Kidney glomerular epithelial cell (primary cell): Measurements from ENCODE around the gene GOLGA2.
"Not testable (repeated sequence)": the region's sequence is repeated elsewhere in the genome, so short reads cannot be mapped to it uniquely, and the experiment has no call there.

Source experiments
- DNase-seq: peaks from one replicate; lab custom pipeline; 2025; lab: John Stamatoyannopoulos, UW

The GOLGA2 gene

DNA sequence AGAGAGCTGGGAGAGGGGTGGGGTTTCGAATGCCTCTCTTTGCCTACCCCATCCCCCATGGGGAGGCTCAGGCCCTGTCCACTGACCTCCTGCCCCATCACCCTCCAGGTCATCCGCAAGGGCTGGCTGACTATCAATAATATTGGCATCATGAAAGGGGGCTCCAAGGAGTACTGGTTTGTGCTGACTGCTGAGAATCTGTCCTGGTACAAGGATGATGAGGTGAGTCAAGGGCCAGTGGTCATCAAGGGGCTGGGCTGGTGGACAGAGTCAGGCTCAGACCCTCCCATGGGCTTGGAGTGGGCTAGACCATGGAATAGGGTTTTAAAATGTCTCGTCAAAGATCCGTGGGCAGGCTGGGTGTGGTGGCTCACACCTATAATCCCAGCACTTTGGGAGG lies 33.7 kb downstream of the GOLGA2 start:
- no peak for DNase-seq

DNA sequence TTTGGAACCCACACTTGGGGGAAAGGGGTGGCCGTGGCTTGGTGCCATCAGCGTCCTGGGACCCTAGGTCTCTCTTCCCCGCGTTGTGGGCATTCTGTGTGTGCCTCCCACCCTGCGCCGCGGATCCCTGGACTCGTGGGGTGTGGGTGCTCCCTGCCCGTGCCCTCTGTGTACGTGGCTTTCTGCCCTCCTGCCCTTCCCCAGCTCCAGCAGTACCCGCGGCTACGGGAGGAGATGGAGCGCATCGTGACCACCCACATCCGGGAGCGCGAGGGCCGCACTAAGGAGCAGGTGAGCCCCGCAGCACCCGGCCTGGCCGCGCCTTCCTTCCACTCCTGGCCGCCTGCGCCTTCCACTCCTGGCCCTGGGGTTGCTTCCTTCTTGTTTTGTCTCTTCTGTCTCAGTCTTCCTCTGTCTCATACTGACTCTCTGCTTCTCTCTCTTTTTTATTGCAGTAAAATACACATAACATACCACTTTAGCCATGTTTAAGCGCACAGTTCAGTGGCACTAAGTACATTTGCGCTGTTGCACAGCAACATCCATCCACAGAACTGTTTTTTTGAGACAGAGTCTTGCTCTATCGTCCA lies 41.9 kb downstream of the GOLGA2 start:
- DNase-seq, result no peak

DNA sequence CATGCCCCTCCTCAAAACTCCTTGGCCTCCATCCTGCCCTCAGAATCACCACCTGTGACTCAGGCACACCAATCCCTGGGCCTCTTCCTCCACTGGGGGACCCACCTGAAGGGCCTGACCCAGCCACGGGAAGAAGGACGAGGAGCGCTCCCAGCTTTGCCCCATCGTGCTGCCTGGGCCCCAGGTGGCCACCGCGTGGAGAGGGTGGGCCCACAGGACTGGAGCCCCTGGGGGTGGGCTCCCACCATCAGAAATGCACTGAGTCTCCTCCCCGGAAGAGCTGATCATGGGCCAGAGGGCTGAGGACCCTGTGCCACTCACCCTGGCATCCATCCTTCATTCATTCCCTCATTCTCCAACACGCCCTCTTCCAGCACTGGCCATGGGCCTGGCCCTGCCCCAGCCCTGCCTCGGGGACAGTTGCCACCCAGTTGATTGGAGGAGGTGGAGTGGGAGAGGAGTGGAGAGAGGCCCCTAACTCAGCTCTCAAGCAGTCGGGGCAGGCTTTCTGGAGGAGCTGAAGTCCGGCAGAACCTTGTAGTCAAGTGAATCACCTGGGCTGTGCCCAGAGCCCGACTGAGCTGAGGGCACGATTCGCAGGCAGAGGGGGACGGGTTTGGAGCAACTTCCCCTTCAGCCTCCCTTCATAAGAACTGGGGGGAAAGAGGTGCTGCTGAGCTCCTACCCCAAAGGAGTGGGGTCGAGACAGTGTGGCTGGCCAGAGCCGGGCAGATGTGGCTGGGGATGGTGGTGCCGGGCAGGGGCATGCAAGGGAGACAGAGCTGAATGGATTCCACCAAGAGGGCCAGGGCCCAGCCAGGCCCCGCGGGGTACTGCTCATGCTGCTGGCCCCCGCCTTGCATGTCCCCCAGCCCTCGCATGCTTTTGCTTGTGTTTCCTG lies 43.0 kb downstream of the GOLGA2 start:
- DNase-seq, result no peak

DNA sequence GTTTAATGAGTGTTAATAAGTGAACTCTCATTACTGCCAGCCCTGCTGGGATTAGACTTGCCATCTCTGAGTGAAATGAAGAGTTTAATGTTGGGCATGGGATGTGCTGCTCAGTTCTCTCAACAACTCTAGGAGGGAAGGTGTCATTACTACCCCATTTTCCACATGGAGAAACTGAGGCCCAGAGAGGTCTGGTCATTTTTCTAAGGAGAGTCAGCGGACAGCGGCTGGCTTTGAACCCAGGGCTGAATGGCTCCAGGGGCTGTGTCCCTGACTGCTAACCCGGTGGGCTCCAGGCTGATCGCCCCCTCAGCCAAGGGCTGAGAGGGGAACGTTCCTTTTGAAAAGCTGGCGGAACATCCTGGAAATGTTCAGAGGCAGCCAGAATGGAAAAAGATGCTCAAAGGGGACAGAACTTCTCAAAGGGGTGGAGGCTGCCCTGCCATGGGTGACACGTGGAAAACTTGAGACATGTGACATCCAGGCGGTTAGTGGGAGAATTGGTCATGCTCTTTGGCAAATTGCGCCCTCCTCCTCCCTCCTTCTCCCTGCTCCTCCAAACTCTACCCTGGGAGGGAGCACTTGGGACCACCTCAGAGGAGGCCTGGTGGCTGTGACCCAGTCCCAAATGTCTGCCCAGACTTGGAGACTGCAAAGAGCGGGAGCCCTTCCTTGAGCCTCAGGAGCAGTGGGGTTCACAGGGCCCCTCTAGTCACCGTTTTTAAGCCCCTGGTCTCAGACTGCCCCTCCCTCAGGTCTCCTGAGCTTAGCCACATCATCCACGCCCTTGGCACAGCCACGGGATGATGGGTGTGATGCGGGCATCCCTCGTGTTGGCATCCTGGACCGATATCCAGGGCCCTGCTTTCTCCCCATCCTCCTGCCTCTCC lies 43.9 kb downstream of the GOLGA2 start:
- DNase-seq, result no peak

DNA sequence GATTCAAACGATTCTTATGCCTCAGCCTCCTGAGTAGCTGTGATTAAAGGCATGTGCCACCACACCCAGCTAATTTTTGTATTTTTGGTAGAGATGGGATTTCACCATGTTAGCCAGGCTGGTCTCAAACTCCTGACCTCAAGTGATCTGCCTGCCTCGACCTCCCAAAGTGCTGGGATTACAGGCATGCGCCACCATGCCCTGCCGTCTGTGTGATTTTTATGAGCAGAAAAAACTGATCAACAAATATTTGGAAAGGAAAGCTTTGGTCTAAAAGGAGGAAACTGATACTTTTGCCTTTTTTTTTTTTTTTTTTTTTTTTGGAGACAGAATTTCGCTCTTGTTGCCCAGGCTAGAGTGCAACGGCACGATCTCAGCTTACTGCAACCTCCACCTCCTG lies 44.9 kb downstream of the GOLGA2 start:
- not testable (repeated sequence) for DNase-seq

DNA sequence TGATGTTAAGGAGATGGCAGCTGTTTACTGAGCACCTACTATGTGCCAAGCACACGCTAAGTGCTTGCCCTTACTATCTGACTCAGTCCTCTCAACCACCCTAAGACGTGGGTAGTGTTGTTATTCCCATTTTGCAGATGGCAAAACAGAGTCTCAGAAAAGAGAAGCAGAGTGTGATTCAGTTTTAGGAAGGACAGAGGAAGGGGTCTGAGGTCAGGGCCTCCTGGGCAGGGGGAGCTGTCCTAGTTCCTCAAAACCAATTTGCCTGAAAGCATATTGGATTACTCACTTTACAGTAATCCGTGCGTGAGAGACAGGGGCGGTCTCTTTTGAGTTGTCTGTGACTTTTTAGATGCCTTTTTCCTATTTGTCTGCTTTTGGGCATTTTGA lies 49.4 kb downstream of the GOLGA2 start:
- no peak for DNase-seq

DNA sequence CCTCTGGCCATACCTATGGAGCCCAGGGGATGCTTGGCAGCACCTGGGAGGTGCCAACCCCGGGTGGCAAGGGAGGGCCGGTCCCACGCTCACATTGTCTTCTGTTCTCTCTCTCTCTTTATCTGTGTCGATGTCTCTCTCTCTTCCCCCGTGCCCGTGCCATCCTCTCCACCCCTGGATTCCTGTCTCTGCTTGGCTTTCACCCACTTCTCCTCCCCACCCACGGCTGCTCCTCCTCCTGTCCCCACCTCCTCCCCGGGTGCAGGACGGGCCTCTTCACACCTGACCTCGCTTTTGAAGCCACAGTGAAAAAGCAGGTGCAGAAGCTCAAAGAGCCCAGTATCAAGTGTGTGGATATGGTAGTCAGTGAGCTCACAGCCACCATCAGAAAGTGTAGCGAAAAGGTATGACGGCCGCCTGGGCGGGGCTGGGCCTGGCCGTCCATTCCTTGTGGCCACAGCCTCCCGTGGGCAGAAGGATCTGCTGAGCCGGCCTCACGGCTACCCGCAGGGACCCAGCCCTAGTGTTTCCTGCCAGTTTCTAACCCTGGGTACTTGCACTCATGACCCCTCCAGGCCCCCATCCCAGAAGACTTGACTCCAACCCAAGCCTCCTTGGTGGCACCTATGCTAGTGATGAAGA lies 49.9 kb downstream of the GOLGA2 start:
- no peak for DNase-seq

DNA sequence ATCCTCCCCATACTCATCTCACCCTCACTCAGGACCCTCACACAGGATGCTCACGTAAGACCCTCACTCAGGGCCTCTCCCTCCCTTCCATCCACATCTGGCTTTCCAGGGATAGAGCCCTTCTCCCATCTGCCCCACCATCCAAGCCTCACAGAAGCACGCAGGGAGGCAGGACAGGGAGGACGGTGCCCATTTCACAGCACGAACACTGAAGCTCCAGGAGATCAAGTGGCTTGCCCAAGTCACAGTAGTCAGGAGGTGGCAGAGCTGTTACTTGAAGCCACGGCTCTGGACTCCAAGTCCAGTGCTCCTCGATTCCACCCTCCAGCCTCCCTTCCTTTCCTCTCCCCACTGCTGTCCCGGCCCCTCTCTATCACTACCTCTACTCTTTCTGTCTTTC lies 50.9 kb downstream of the GOLGA2 start:
- DNase-seq, result no peak

DNA sequence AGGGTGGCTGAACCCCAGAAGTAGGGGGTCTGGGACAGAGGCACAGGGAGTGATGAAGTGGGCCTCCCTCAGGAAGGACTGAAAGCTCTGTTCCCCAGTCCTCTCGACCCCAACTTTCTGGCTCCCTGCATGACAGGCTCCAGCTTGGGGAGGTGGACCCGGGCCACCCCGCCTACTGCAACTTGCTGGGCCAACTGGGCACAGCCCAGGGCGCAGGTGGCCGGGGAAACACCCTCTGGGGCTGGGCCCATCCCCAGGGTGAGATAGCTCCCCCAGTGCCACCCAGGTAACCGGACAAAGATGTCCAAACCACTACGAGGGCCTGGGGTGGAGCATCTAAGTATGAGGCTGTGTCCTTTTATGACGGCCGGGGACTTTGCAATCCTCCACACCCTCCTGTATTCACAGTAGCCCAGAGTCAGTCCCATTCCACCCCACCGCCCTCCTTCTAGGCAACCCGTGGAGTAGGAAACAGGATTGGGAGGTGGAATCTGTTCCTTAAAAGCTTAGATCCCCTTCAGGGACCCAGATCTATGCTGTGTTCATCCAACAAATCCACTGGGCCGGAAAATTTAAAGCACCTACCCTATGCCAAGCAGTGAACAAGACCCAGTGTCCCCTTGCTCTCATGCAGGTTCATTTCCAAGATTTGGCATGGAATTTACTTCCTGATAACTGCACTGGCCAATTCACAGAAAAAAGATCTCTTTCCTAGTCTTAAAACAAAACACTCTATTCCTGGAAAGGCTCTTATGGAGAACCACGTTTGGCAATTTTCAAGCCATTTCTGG lies 52.7 kb downstream of the GOLGA2 start:
- no peak for DNase-seq

DNA sequence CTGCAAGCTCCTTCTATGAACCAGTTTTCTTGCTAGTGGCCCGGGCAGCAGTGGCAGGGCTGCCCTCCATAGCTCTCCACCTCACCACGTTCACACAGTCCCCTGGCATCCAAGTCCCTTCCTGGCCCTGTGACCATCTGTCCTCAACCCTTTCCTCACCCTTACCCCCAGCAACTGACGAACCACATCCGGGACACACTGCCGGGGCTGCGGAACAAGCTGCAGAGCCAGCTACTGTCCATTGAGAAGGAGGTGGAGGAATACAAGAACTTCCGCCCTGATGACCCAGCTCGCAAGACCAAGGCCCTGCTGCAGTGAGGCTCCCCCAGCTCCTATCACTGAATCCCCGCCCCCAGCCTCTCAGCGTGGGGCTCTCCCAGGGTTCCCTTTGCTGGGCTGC lies 53.8 kb downstream of the GOLGA2 start:
- no peak for DNase-seq

DNA sequence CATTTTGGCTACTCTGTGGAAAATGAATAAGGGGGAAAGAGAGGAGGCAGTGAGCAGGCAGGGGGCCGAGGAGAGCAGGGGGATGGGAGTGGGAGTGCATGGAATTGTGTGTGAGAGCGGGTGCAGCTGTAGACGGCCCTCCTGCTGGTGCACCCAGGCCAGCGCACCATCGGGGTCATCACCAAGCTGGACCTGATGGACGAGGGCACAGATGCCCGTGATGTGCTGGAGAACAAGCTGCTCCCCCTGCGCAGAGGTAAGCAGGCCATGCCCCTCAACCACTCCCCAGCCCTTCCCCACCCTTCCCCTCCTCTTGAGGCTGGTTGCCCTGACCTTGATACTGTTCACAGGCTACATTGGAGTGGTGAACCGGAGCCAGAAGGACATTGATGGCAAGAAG lies 56.0 kb downstream of the GOLGA2 start:
- no peak for DNase-seq

DNA sequence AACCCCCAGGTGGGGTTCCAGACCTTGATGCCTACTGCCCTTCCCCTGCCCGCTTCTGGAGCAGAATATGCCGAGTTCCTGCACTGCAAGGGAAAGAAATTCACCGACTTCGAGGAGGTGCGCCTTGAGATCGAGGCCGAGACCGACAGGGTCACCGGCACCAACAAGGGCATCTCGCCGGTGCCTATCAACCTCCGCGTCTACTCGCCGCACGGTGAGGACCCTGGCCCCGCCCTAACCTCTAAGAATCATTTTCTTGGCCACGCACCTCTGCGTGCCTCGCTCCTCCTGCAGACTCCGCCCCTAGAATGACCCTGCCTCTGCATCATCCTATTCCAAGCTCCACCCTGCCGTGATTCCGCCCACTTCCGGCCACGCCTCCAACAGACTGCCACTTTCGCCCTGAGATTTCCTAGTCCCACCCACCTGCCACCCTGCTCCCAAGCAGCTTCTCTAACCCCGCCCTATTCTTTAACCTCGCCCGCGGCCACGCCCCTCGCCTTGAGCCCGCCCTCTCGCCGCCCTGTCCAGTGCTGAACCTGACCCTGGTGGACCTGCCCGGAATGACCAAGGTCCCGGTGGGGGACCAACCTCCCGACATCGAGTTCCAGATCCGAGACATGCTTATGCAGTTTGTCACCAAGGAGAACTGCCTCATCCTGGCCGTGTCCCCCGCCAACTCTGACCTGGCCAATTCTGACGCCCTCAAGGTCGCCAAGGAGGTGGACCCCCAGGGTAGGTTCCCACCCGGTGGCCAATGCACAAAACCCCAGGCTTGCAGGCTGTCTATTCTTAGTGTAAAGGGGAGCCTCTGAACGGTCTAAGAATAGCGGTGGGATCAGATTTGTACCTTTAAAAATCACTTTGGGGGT lies 57.1 kb downstream of the GOLGA2 start:
- peak; percentile 93 for DNase-seq

DNA sequence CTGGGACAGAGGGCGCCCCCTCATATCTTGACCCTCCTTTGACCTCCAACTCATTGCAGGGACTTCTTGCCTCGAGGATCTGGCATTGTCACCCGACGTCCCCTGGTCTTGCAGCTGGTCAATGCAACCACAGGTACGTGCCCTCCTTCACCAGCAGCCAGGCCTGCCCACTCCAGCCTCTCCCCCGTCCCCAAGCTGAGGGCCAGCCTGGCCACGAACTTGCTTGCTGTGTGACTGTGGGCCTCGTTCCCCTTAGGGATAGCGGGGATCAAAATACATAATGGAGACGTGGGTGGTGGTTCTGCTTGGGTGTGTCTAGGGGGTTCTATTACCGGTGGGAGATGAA lies 57.7 kb downstream of the GOLGA2 start:
- DNase-seq, result no peak

DNA sequence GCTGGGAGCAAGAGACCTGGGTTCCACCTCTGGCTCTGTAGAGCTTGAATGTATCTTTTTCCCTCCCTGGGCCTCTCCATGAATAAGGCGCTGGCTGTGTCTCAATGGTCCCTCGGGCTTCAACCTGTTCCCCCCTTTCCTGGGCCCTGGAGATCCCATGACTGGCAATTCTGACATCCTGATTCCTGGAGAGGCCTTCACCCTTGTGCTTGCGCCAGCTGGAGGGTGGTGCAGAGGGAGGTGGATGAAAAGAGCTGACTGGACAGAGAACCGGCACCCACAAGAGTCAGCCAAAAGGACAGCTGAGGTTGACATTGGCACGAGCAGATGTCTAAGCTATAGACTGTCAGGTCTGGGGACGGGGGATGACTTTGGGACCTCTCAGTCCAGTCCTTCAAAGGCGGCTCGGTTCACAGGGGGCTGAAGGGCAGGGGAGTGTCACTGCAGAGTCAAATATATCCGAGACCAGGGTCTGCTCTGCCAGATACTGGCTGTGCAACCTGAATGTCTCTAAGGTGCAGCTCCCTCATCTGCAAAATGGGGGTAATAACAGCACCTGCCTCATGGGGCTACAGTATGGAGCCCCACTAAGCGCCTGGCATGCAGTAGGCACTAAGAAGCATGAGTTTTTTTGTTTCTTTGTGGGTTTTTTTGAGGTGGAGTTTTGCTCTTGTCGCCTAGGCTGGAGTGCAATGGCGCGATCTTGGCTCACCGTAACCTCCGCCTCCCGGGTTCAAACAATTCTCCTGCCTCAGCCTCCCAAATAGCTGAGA lies 58.8 kb downstream of the GOLGA2 start:
- peak; percentile 1 for DNase-seq

DNA sequence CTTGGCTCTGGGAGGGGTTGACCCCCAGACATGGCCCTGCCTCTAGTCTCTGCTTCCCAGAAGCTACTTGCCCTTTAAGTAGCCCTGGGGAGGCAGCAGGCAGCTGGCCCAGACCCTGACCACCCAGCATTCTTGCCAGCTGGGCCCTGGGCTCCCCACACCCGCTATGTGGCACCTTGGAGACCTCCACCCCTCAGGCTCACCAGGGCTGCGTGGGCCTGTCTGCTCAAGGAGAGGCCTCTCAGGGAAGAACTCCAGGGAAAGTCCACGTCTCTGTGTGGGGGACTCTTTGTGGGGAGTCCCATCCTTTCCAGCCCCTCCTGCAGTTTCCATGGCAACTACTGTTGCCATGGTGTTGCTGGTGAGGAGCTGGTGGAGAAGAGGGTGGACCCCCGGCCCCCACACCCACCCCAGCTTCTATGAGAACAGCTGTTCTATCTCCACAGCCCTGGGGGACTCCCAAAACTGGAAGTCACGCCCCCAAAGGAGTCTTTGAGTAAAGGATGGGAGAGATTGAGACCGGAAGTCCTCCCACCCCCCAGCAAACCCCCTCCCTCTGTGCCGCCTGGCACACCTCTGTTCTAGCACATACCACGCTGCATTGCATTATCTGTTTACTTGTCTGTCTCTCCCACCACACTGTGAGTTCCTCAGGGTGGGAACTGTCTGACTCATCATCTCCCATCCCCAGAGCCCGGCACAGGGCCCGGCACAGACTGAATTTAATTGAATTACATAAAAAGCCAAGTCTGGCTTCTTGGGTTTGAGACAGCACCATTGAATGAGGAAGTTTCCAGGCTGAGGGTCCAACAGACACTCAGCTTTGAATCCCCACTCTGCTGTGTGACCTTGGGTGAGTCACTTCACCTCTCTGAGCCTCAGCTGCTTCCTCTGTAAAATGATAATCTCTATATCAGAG lies 60.1 kb downstream of the GOLGA2 start:
- peak; percentile 88 for DNase-seq

DNA sequence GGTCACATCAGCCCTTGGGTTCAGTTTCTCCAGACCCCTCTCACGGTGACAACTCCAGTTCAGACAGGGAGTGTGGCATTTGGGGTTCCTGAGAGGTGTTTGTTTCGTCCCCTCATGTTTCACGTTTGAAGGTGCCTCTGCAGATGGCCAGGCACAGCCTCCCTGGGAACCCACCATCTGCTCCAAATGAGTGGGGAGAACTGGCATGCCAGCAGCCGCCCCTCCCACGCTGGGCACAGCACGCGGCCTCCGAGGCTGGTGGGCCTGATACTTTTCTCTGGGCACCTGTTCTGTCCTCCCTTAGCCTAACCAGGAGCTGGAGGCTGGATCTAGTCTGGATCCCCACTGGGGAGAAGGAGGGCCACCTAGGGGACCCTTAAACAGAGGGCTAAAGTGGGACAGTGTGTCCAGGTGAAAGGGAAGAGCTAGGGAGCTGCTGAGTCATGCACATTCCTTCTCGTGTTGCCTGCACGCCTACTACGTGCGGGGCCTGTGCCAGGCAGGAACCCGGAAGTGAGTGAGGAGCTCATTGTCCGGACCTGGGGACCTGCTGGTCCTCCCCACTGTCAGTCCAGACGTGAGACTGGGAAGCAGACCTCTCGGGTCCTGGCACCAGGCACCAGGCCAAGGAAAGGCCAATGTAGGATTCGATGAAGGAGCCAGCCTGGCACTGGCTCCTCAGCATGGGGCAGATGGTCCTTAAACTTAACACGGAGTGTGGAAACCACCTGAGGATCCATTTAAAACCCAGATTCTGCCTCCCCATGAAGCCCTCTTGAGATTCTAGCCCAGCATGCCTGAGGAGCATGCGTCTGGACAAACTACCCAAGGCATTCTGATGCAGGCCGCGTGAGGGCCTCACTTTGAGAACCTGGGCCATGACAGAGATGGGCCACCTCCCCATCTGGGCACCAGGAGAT lies 61.0 kb downstream of the GOLGA2 start:
- DNase-seq, result no peak

DNA sequence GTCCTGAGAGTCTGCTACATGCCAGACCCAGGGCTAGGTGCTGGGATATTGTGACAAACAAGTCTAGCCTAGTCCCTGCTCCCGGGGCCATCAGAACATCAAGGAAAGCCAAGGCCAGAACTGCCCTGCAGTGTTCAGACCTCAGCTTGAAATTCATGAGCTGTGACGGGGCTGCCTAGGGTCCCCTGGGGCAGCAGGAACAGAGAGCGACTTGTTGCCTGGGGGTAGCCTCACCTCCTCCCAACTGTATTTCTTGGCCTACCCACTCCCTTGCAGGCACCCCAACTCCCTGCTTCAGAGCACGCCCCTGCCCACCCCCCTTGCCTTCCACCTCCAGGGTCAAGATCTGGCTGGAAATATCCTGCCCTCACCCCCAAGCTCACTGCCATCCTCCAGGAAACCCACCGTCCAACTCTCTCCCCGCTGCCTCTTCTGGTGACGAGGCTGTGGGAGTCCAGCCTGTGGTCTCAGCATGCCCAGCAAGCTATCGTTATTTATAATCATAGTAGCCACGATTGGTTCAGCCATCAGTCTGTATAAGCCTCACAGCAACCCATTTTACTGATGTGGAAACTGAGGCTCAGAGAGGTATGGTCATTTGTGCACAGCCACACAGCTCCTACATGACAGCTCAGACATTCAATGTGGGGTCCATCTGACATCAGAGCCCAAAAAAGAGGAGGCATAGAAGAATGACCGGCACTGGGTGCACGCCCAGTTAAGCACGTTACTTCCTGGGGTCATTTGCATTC lies 61.9 kb downstream of the GOLGA2 start:
- DNase-seq, result no peak
